ENCODE measurements around the gene MUC5B. TPM values are rescaled to one million over a fixed set of nuclear protein-coding genes. Genes with fewer than 3 reads are reported as not detected.

The MUC5B gene
- total and polyA plus RNA-seq, 3 donors from 2014 or later = 0.45 to 0.87 (median 0.50) TPM

DNA sequence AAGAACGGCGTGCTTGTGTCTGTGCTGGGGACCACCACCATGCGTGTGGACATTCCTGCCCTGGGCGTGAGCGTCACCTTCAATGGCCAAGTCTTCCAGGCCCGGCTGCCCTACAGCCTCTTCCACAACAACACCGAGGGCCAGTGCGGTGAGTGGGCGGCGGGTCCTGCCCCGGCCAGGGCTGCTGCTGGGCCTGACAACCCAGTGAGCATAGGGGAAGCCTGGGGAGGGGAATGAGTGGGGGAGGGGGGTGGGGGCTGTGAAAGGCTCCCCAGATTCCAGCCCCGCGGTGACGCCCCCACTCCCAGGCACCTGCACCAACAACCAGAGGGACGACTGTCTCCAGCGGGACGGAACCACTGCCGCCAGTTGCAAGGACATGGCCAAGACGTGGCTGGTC lies 31.9 kb downstream of the MUC5B start:
- 92% methylated on average over 19 of the region's 19 CpGs; no CpG with 5 or more reads in 1 of the 2 donors for WGBS, 2 donors
- DNase-seq = no peak
- H3K27me3 ChIP-seq = no peaks in the 10 kb centered on the region

DNA sequence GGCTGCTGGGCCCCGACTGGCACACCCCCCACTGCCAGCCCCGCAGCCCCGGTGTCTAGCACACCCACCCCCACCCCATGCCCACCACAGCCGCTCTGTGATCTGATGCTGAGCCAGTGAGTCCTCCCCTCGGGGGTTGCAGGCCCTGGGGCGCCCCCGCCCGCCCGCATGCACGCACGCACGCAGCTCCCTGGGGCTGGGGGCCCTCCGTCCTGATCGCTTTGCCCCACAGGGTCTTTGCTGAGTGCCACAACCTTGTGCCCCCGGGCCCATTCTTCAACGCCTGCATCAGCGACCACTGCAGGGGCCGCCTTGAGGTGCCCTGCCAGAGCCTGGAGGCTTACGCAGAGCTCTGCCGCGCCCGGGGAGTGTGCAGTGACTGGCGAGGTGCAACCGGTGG lies 32.3 kb downstream of the MUC5B start:
- no peak overlapping the region for H3K27ac ChIP-seq
- no peaks in the 10 kb centered on the region for H3K36me3 ChIP-seq (ENCODE audit: low read depth, missing control alignments)
- no peaks in the 10 kb centered on the region for H3K9me3 ChIP-seq
- H3K4me1 ChIP-seq = no peaks in the 10 kb centered on the region
- no peak for DNase-seq
- no peak overlapping the region for H3K4me3 ChIP-seq
- 87 to 89% methylated on average over 19 to 24 of the region's 24 CpGs for WGBS, 2 donors
- no peak for TF ChIP-seq CTCF (IDR thresholded peaks at IDR 0.05)
- TF ChIP-seq POLR2A (IDR thresholded peaks at IDR 0.05) = no peak
- intact Hi-C loops (cut with DNase I; ENCODE audit: low total_unique reads) = no loop called here
- H3K27me3 ChIP-seq = no peaks in the 10 kb centered on the region

More for the DNA sequence above, 31.9 kb downstream of the MUC5B start:
- no peaks in the 10 kb centered on the region for H3K36me3 ChIP-seq (ENCODE audit: low read depth, missing control alignments)
- no peak overlapping the region for H3K27ac ChIP-seq
- H3K9me3 ChIP-seq = no peaks in the 10 kb centered on the region
- no peaks in the 10 kb centered on the region for H3K4me1 ChIP-seq
- TF ChIP-seq POLR2A (IDR thresholded peaks at IDR 0.05) (no peak), CTCF (IDR thresholded peaks at IDR 0.05) (no peak)
- intact Hi-C loops (cut with DNase I; ENCODE audit: low total_unique reads) = no loop called here
- H3K4me3 ChIP-seq = no peak overlapping the region

DNA sequence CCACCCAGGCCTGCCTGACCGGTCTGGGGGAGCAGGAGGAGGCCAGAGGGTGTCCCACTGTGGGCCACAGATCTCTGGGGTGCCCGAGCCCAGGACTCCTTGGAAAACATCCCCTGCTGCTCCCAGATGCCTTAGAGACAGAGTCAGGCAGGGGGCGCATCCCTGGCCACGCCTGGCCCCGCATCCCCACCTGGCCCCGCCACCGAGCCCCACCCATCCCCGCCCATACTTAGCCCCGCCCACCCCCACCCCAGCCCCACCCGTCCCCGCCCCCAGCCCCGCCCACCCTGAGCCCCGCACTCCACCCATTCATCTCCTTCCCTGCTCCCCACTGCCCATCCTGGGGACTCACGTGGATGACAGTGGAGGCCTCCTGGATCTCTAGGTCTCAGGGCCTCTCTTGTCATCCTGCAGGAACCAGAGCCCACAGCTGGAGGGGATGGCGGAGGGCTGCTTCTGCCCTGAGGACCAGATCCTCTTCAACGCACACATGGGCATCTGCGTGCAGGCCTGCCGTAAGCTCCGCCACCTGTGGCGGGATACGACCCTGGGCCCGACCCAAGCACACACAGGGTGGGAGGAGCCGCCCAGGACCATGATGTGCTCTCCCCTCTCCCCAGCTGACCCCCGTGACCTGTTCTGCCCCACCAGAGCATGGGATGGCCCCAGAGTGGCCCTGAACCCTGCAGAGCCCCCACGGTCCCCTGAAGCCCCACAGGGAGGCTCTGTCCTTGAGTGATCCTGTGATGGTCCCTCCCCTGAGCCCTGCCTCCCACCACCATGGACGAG lies 33.6 kb downstream of the MUC5B start:
- DNase-seq = no peak
- intact Hi-C loops (cut with DNase I; ENCODE audit: low total_unique reads) = no loop called here
- Histone ChIP-seq H3K4me3 (no peak overlapping the region), H3K36me3 (ENCODE audit: low read depth, missing control alignments) (no peaks in the 10 kb centered on the region), H3K27ac (no peak overlapping the region), H3K4me1 (no peaks in the 10 kb centered on the region), H3K27me3 (no peaks in the 10 kb centered on the region), H3K9me3 (no peaks in the 10 kb centered on the region)
- TF ChIP-seq CTCF (IDR thresholded peaks at IDR 0.05) (no peak), POLR2A (IDR thresholded peaks at IDR 0.05) (no peak)
- WGBS, 2 donors = 71 to 78% methylated on average over 11 to 26 of the region's 26 CpGs

GRCh38 chr11:1257366-1257765 lies 34.5 kb downstream of the MUC5B start:
- Histone ChIP-seq H3K27ac (no peak overlapping the region), H3K36me3 (ENCODE audit: low read depth, missing control alignments) (no peaks in the 10 kb centered on the region), H3K4me3 (no peak overlapping the region), H3K9me3 (no peaks in the 10 kb centered on the region), H3K4me1 (peaks cover 5% of the 10 kb centered on the region), H3K27me3 (no peaks in the 10 kb centered on the region)
- 90 to 93% methylated on average over 15 to 26 of the region's 27 CpGs for WGBS, 2 donors
- TF ChIP-seq POLR2A (IDR thresholded peaks at IDR 0.05) (no peak), CTCF (IDR thresholded peaks at IDR 0.05) (no peak)
- no peak for DNase-seq
- intact Hi-C loops (cut with DNase I; ENCODE audit: low total_unique reads) = no loop called here

DNA sequence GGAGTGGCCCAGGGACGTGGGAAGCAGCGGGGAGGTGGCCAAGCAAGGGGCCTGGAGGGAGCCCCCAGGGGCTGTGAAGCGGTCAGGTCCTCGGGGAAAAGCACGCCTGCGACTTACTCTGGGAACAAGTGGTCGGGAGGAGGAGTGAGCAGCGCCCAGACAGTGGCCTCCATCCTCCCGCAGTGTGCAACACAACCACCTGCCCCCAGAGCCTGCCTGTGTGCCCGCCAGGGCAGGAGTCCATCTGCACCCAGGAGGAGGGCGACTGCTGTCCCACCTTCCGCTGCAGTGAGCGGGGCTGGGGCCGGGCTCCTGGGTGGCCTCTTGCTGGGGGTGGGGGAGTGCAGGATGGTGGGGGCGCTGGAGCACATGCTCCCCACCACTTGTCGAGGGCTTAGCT lies 35.0 kb downstream of the MUC5B start:
- intact Hi-C loops (cut with DNase I; ENCODE audit: low total_unique reads) = no loop called here

More for the DNA sequence above, 35.0 kb downstream of the MUC5B start:
- no peaks in the 10 kb centered on the region for H3K27me3 ChIP-seq
- no peak overlapping the region for H3K4me3 ChIP-seq
- H3K9me3 ChIP-seq = no peaks in the 10 kb centered on the region
- TF ChIP-seq POLR2A (IDR thresholded peaks at IDR 0.05) = no peak
- no peak for DNase-seq
- 82 to 91% methylated on average over 6 to 16 of the region's 16 CpGs for WGBS, 2 donors
- peaks cover 8% of the 10 kb centered on the region for H3K4me1 ChIP-seq
- H3K27ac ChIP-seq = no peak overlapping the region
- no peaks in the 10 kb centered on the region for H3K36me3 ChIP-seq (ENCODE audit: low read depth, missing control alignments)

Data from testis (tissue), 3 donors.